ENCODE data around the gene RNF214. TPM values are rescaled to one million over a fixed set of nuclear protein-coding genes. Genes with fewer than 3 reads are reported as not detected.

The RNF214 gene
- total and polyA plus RNA-seq, 2 of the 4 experiments (the other 2 are of a cell fraction), result 7.9 to 14.8 TPM

- TF ChIP-seq ELK1 (IDR thresholded peaks at IDR 0.05; ENCODE audit: borderline replicate concordance, low read depth, low read length), result no peak
Measured at GRCh38 chr11:117273550-117274289, 41.2 kb downstream of the RNF214 start (continued).

GRCh38 chr11:117278347-117278746, 45.9 kb downstream of the RNF214 start:
- Histone ChIP-seq H2AK9ac (replicated peaks; ENCODE audit: low read depth, low read length, poor library complexity) (no peak overlapping the region), H3K4ac (ENCODE audit: low read depth, low read length) (peak overlapping the region; percentile 32; the same call in 1 of the 2 replicates), H3K27me3 (ENCODE audit: control insufficient read depth, insufficient read depth, low read length) (no peaks in the 10 kb centered on the region), H2AFZ (replicated peaks; ENCODE audit: low read length, poor library complexity) (no peak overlapping the region), H3K79me1 (ENCODE audit: low read depth in 1 of 2, low read length in 2 of 2) (peaks cover 8 to 27% of the 10 kb centered on the region in 2 experiments), H3K36me3 (ENCODE audit: control insufficient read depth, insufficient read depth, low read length) (peaks cover 9% of the 10 kb centered on the region), H3K27ac (ENCODE audit: insufficient read depth, low read length) (no peak overlapping the region), H2BK15ac (ENCODE audit: low read depth, low read length) (no peak overlapping the region), H4K91ac (ENCODE audit: insufficient read depth, low read depth, low read length) (peak overlapping the region; percentile 16; the same call in 1 of the 2 replicates), H4K5ac (ENCODE audit: low read depth, low read length) (no peak overlapping the region), H2BK120ac (ENCODE audit: low read depth, low read length) (peak overlapping the region; percentile 5; the same call in 1 of the 2 replicates), H4K8ac (ENCODE audit: low read depth in 2 of 2, low read length in 2 of 2) (no peak overlapping the region), H2BK5ac (ENCODE audit: low read depth, low read length, poor library complexity, severe bottlenecking) (peak overlapping the region; percentile 11), H3K14ac (replicated peaks; ENCODE audit: low read depth, low read length) (no peak overlapping the region), H3K9me3 (ENCODE audit: control insufficient read depth, insufficient read depth, low read length) (no peaks in the 10 kb centered on the region), H3K9me1 (ENCODE audit: insufficient read depth, low read length) (peaks cover 19% of the 10 kb centered on the region), H3K4me1 (ENCODE audit: control insufficient read depth, insufficient read depth, low read length) (peaks cover 17% of the 10 kb centered on the region), H2AK5ac (ENCODE audit: low read depth, low read length) (no peak overlapping the region), H2BK20ac (ENCODE audit: low read depth, low read length) (0 out of 2 replicates have a peak overlapping the region, but pooled peaks have one; percentile 22), H3K56ac (ENCODE audit: extremely low read depth, insufficient read depth, low read length) (no peak overlapping the region), H3K9ac (ENCODE audit: low read depth, low read length) (no peak overlapping the region), H3K23ac (ENCODE audit: low read depth, low read length) (no peak overlapping the region), H3K4me3 (ENCODE audit: insufficient read depth, low read depth, low read length) (no peak overlapping the region), H4K20me1 (ENCODE audit: insufficient read depth, low read length) (no peaks in the 10 kb centered on the region; the same call in 1 of the 2 replicates), H3K4me2 (ENCODE audit: low read depth, low read length) (no peak overlapping the region), H3K18ac (ENCODE audit: low read depth, low read length) (0 out of 2 replicates have a peak overlapping the region, but pooled peaks have one; percentile 9)
- dilution Hi-C loops (cut with HindIII; ENCODE audit: low sequenced_read_pairs, unreplicated experiment) (no loop called here), intact Hi-C loops (cut with micrococcal nuclease) (no loop called here), in situ Hi-C loops (cut with MboI; ENCODE audit: low sequenced_read_pairs) (no loop called here)
- ChIA-PET POLR2A (ENCODE audit: unreplicated experiment) (no interaction called here), CTCF (no interaction called here)
- DNase-seq, result no peak
- no CpG with 5 or more reads among the region's 2 CpGs for WGBS, 2 experiments (ENCODE audit: extremely low coverage in 2 of 2, insufficient read length in 1 of 2)
- ATAC-seq (ENCODE audit: low read depth), result no peak
- BruUV-seq (replicated peaks), result no TSS peak
- TF ChIP-seq SMC3 (IDR thresholded peaks at IDR 0.05; ENCODE audit: low read depth, low read length) (no peak), CHD1 (IDR thresholded peaks at IDR 0.05; ENCODE audit: low read depth, low read length) (no peak), POLR2A (IDR thresholded peaks at IDR 0.05; ENCODE audit: low read depth, low read length) (no peak), RFX5 (IDR thresholded peaks at IDR 0.05; ENCODE audit: low read depth, low read length) (no peak), MAZ (IDR thresholded peaks at IDR 0.05; ENCODE audit: borderline replicate concordance, low read depth, low read length) (no peak), USF2 (IDR thresholded peaks at IDR 0.05; ENCODE audit: low read depth, low read length) (no peak), CTCF (conservative IDR thresholded peaks at IDR 0.05; ENCODE audit: low read depth, low read length) (no peak), RCOR1 (IDR thresholded peaks at IDR 0.05; ENCODE audit: insufficient replicate concordance, low read length) (no peak), CEBPB (IDR thresholded peaks at IDR 0.05; ENCODE audit: low read depth, low read length) (no peak), NFE2L2 (IDR thresholded peaks at IDR 0.05; ENCODE audit: low read depth, low read length) (no peak), FOS (IDR thresholded peaks at IDR 0.05; ENCODE audit: low read depth, low read length) (no peak), MAFK (IDR thresholded peaks at IDR 0.05; ENCODE audit: low read depth, low read length) (no peak)
